Thoracic aorta (tissue), 2 donors: ENCODE results near the gene CCL1. TPM values are rescaled to one million over a fixed set of nuclear protein-coding genes. Genes with fewer than 3 reads are reported as not detected.

ENCODE experiments used
- ATAC-seq: fragments of 150-250 bp; one replicate; pipeline ENCODE4 v1.8.0; 2017; ENCODE audit warnings: low read depth; ENCODE audit not compliant: insufficient number of reproducible peaks, low FRiP score
- DNase-seq: peaks from one replicate; pipeline ENCODE4 v3.0.0-alpha.2; 2020; ENCODE audit warnings: low spot score
- H3K27ac ChIP-seq, 2 donors: fragments of 200-600 bp; sonication (generic); 1 replicate in 1 of 2; 2 replicates in 1 of 2; pipeline ENCODE4 v1.5.1; 2016; ENCODE audit warnings: mild to moderate bottlenecking in 2 of 2, moderate library complexity in 2 of 2
- H3K27me3 ChIP-seq: fragments of 200-600 bp; sonication (generic); replicated peaks from 2 replicates; pipeline ENCODE4 v1.6.0; 2016; ENCODE audit warnings: mild to moderate bottlenecking; ENCODE audit not compliant: insufficient read depth
- H3K36me3 ChIP-seq: fragments of 200-600 bp; sonication (generic); one replicate; pipeline ENCODE4 v1.5.1; 2016
- H3K4me1 ChIP-seq, 2 donors: fragments of 200-600 bp; sonication (generic); 1 replicate in 1 of 2; 2 replicates in 1 of 2; pipeline versions ENCODE4 v1.5.1 to v1.6.0; 2016; ENCODE audit warnings: low read depth in 2 of 2, mild to moderate bottlenecking in 1 of 2; ENCODE audit not compliant: control insufficient read depth in 1 of 2
- H3K4me3 ChIP-seq: fragments of 200-600 bp; sonication (generic); 2 replicates; pipeline ENCODE4 v1.5.1; 2016; ENCODE audit warnings: mild to moderate bottlenecking
- H3K9me3 ChIP-seq: fragments of 200-600 bp; sonication (generic); 2 replicates; pipeline ENCODE4 v1.5.1; 2016
- CTCF ChIP-seq: fragments of 200-600 bp; sonication (generic); IDR thresholded peaks from one replicate; pipeline ENCODE4 v1.5.1; 2019; ENCODE audit warnings: antibody characterized with exemption
- total RNA-seq, 2 donors: library from RNA; depleted of rRNA; stranded (reverse); fragments of >200 nt; gene quantifications; one replicate each; pipeline versions ENCODE4 v1.1.0 to v1.2.3, GENCODE V29; 2016

The CCL1 gene
- not detected for total RNA-seq

GRCh38 chr17:34363183-34363661 is at the start of gene CCL1:
TSS of gene CCL1 (minus strand) at chr17:34363233. CDS start at chr17:34363161, 72 bp downstream.
- Histone ChIP-seq H3K9me3 (no peaks in the 10 kb centered on the region), H3K4me3 (no peak within 1 kb of the TSS), H3K27ac (no peak within 1 kb of the TSS), H3K27me3 (no peaks in the 10 kb centered on the region), H3K36me3 (no peaks in the 10 kb centered on the region), H3K4me1 (no peaks in the 10 kb centered on the region)
- no peak for DNase-seq
- TF ChIP-seq CTCF, result no peak
- ATAC-seq, result no peak

GRCh38 chr17:34412534-34412933 is 49.5 kb upstream of the CCL1 start:
- no peak for DNase-seq
- H3K4me3 ChIP-seq, result no peak overlapping the region
- no peaks in the 10 kb centered on the region for H3K27me3 ChIP-seq
- H3K27ac ChIP-seq, result no peak overlapping the region
- no peak for TF ChIP-seq CTCF
- no peak for ATAC-seq
- H3K36me3 ChIP-seq, result no peaks in the 10 kb centered on the region
- no peaks in the 10 kb centered on the region for H3K9me3 ChIP-seq
- H3K4me1 ChIP-seq, result no peaks in the 10 kb centered on the region

GRCh38 chr17:34411646-34412421 is 48.8 kb upstream of the CCL1 start:
- Histone ChIP-seq H3K27ac (no peak overlapping the region), H3K9me3 (no peaks in the 10 kb centered on the region), H3K36me3 (no peaks in the 10 kb centered on the region), H3K4me1 (no peaks in the 10 kb centered on the region), H3K27me3 (no peaks in the 10 kb centered on the region), H3K4me3 (no peak overlapping the region)
- ATAC-seq (no peak), DNase-seq (no peak)
- TF ChIP-seq CTCF, result no peak

GRCh38 chr17:34409352-34409751 is 46.3 kb upstream of the CCL1 start:
- DNase-seq, result no peak
- TF ChIP-seq CTCF, result no peak
- ATAC-seq, result no peak
- Histone ChIP-seq H3K36me3 (no peaks in the 10 kb centered on the region), H3K27me3 (no peaks in the 10 kb centered on the region), H3K9me3 (no peaks in the 10 kb centered on the region), H3K4me3 (no peak overlapping the region), H3K4me1 (no peaks in the 10 kb centered on the region), H3K27ac (no peak overlapping the region)

- no peak for TF ChIP-seq CTCF
- no peaks in the 10 kb centered on the region for H3K27me3 ChIP-seq
- no peaks in the 10 kb centered on the region for H3K36me3 ChIP-seq
- no peaks in the 10 kb centered on the region for H3K4me1 ChIP-seq
- DNase-seq (no peak), ATAC-seq (no peak)
- H3K9me3 ChIP-seq, result no peaks in the 10 kb centered on the region
- H3K4me3 ChIP-seq, result no peak overlapping the region
- H3K27ac ChIP-seq, result no peak overlapping the region
Measured at GRCh38 chr17:34408439-34408838, 45.4 kb upstream of the CCL1 start.
